NCI-H82 (cell line): ENCODE data around the gene ACTL7B.
"Not testable (repeated sequence)": the region's sequence is repeated elsewhere in the genome, so short reads cannot be mapped to it uniquely, and the experiment has no call there.

Experiments used
- DNase-seq: peaks from one replicate; lab custom pipeline; 2025; lab: John Stamatoyannopoulos, UW

ACTL7B gene

GRCh38 chr9:108844391-108844790 lies 11.4 kb downstream of the ACTL7B start:
- DNase-seq, result peak; percentile 90

GRCh38 chr9:108842610-108843295 lies 13.0 kb downstream of the ACTL7B start:
- DNase-seq, result peak; percentile 12

- not testable (repeated sequence) for DNase-seq
Measured at GRCh38 chr9:108839561-108839960, 16.2 kb downstream of the ACTL7B start.

DNA sequence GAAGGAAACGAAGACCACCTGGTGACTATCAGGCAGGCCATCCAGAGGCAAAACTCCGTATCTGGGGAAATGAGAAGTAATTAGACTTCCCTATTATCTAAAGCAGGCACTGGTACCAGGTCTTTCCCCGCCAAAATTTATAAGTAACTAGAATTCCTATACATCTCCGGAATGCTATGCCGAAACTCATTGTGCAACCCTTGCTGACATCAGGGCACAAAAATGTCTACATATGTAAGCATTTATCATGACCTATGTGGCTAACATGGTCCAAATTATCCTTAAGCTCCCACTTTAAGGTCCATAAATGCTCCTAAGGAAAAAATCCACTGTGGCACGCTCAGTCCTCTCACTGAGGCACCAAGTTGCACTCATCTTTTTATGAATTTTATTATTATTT lies 17.8 kb downstream of the ACTL7B start:
- no peak for DNase-seq

DNA sequence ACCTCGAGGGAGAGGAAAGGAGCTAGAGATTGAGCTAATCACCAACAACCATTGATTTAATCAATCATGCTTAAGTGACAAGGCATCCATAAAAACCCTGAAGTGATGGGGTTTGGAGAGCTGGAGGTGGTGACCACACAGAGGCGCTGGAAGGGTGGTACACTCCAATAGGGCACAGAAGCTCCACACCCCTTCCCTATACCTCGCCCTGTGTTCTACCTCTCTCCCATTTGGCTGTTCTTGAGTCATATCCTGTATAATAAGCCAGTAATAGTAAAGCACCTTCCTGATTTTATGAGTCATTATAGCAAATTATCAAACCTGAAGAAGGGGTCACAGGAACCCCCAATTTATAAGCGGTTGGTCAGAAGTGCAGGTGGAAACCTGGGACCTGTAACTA lies 18.3 kb downstream of the ACTL7B start:
- peak; percentile 73 for DNase-seq

- DNase-seq, result peak; percentile 77
Measured at GRCh38 chr9:108836781-108837180, 19.0 kb downstream of the ACTL7B start.

GRCh38 chr9:108836319-108836718 lies 19.5 kb downstream of the ACTL7B start:
- peak; percentile 51 for DNase-seq

DNA sequence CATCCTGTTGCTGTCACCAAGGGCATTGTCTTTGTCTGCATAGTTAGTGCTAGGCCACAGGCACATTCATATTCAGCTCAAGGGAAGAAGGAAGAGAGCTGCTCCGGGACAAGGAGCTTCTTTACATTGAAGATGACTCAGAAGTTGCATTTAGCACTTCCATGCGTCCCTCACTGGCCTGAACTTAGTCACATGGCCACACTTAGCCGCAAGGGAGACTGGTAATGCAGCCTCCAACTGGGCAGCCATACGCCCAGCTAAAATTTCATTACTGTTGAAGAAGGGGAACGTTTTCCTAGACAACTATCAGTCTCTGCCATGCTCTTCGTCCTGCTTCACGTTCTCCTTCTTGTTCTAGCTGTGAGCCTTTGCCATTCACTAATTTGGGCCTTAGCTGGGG lies 20.0 kb downstream of the ACTL7B start:
- no peak for DNase-seq

GRCh38 chr9:108834959-108835665 lies 20.7 kb downstream of the ACTL7B start:
- DNase-seq, result no peak

GRCh38 chr9:108832179-108832500 lies 23.6 kb downstream of the ACTL7B start:
- DNase-seq, result no peak

GRCh38 chr9:108831496-108832178 lies 24.1 kb downstream of the ACTL7B start:
- peak; percentile 5 for DNase-seq

GRCh38 chr9:108830272-108830671 lies 25.5 kb downstream of the ACTL7B start:
- DNase-seq, result no peak

- no peak for DNase-seq
Measured at GRCh38 chr9:108823829-108824228, 32.0 kb downstream of the ACTL7B start.

GRCh38 chr9:108816037-108816436 lies 39.7 kb downstream of the ACTL7B start:
- peak; percentile 12 for DNase-seq

DNA sequence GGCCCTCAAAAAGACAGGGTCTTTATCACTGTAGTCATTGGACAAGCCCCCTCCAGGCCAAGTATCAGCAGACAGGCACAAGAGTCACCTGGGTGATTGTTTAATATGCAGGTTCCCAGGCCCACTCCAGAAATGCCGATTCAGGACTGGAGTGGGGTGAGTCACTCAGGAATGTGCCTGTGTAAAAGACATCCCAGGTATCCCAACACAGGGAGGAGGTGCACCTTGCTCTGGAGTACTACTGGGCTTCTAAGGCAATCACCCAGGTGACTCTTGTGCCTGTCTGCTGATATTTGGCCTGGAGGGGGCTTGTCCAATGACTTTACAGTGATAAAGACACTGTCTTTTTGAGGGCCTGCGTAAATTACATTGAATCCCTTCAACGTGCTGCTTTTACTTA lies 40.6 kb downstream of the ACTL7B start:
- no peak for DNase-seq

GRCh38 chr9:108813951-108814601 lies 41.7 kb downstream of the ACTL7B start:
- peak; percentile 11 for DNase-seq

- no peak for DNase-seq
Measured at GRCh38 chr9:108812396-108813025, 43.3 kb downstream of the ACTL7B start.

- no peak for DNase-seq
Measured at GRCh38 chr9:108811944-108812343, 43.8 kb downstream of the ACTL7B start.

- DNase-seq, result no peak
Measured at GRCh38 chr9:108809269-108809668, 46.5 kb downstream of the ACTL7B start.
